ENCODE measurements around the gene KRT28.

Gene KRT28, protein sequence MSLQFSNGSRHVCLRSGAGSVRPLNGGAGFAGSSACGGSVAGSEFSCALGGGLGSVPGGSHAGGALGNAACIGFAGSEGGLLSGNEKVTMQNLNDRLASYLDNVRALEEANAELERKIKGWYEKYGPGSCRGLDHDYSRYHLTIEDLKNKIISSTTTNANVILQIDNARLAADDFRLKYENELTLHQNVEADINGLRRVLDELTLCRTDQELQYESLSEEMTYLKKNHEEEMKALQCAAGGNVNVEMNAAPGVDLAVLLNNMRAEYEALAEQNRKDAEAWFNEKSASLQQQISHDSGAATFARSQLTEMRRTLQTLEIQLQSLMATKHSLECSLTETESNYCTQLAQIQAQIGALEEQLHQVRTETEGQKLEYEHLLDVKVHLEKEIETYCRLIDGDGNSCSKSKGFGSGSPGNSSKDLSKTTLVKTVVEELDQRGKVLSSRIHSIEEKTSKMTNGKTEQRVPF

GRCh38 chr17:40799859-40800258, at the start of gene KRT28:
TSS of gene KRT28 (minus strand) at chr17:40799959. CDS start at chr17:40799893, 66 bp downstream.
- in situ Hi-C loops (cut with HindIII; ENCODE audit: low pct_unique_long_range_greater_than_20kb, low sequenced_read_pairs), result no loop called here
- TF ChIP-seq JUND (IDR thresholded peaks at IDR 0.05; ENCODE audit: low read depth), result no peak
- DNase-seq (ENCODE audit: low read depth in 1 of 2, low spot score in 1 of 2), result no peak

DNA sequence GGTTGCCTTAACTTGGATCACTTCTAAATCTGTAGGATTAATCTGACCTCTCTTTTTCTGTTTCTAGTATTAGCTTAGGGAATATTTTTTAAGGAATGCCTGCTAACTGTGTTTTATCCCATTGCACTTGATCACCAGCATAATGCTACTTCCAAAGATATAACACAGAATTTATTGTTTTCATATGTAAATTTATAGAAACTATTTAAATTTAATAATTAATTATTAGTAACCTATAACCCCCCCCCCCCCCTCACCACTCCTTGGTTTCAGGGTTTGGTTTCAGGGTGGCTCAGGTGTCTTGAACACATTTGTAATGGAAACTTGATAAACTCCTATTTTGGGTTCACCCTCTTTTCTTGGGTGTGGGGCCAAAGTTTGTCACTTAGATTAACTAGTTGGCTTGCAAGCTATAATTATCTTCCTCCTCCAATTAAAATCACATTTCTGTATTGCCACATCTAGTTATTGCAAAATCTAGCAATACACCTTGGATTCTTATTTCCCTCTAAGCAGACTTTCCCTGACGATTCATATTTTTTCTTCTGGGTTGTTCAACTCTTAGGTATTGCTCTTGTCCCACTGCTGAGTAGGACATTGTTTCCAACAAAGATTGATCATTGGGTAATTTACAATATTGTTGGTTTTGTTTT, 49.0 kb upstream of the KRT28 start:
- DNase-seq (ENCODE audit: low read depth in 1 of 2, low spot score in 1 of 2), result no peak
- TF ChIP-seq JUND (IDR thresholded peaks at IDR 0.05; ENCODE audit: low read depth), result no peak
- in situ Hi-C loops (cut with HindIII; ENCODE audit: low pct_unique_long_range_greater_than_20kb, low sequenced_read_pairs), result no loop called here

DNA sequence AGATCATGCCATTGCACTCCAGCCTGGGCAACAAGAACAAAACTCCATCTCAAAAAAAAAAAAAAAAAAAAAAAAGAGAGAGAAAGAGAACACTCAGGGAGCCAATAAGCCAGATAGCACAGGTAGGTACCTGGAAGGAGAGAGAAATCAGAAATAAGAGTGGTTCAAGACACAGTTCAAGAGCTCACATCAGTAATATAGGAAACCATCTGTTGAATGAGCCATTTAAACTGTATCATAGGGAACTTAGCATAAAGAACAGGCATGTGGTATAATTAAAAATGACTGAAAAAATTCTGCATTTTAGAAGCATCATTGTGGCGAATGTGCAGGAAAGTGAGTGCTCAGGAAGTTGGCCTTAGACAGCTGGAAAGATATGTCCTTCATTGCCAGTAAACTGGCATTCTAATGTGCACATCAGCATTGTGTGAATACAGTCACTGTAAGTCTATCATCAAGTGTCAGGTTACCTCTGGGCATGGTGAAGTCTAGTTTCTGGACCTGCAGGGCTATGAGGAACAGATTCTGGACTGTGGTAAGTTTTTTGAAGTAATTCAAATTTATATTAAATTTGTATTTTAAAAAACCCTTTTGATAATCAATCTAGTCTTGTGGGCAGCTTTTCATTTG, 46.9 kb upstream of the KRT28 start:
- in situ Hi-C loops (cut with HindIII; ENCODE audit: low pct_unique_long_range_greater_than_20kb, low sequenced_read_pairs), result no loop called here
- TF ChIP-seq JUND (IDR thresholded peaks at IDR 0.05; ENCODE audit: low read depth), result no peak

GRCh38 chr17:40844671-40845107, 44.9 kb upstream of the KRT28 start:
- TF ChIP-seq JUND (IDR thresholded peaks at IDR 0.05; ENCODE audit: low read depth), result no peak

More for the DNA sequence above, 46.9 kb upstream of the KRT28 start:
- no peak for DNase-seq (ENCODE audit: low read depth in 1 of 2, low spot score in 1 of 2)

GRCh38 chr17:40843242-40843641, 43.5 kb upstream of the KRT28 start:
- in situ Hi-C loops (cut with HindIII; ENCODE audit: low pct_unique_long_range_greater_than_20kb, low sequenced_read_pairs), result no loop called here
- no peak for TF ChIP-seq JUND (IDR thresholded peaks at IDR 0.05; ENCODE audit: low read depth)
- DNase-seq (ENCODE audit: low read depth in 1 of 2, low spot score in 1 of 2), result no peak

More at GRCh38 chr17:40844671-40845107, 44.9 kb upstream of the KRT28 start:
- in situ Hi-C loops (cut with HindIII; ENCODE audit: low pct_unique_long_range_greater_than_20kb, low sequenced_read_pairs), result no loop called here
- DNase-seq (ENCODE audit: low read depth in 1 of 2, low spot score in 1 of 2), result no peak

GRCh38 chr17:40841246-40841645, 41.5 kb upstream of the KRT28 start:
- no peak for DNase-seq (ENCODE audit: low read depth in 1 of 2, low spot score in 1 of 2)
- in situ Hi-C loops (cut with HindIII; ENCODE audit: low pct_unique_long_range_greater_than_20kb, low sequenced_read_pairs), result no loop called here
- TF ChIP-seq JUND (IDR thresholded peaks at IDR 0.05; ENCODE audit: low read depth), result no peak

GRCh38 chr17:40839194-40839593, 39.4 kb upstream of the KRT28 start:
- no peak for DNase-seq (ENCODE audit: low read depth in 1 of 2, low spot score in 1 of 2)
- in situ Hi-C loops (cut with HindIII; ENCODE audit: low pct_unique_long_range_greater_than_20kb, low sequenced_read_pairs), result no loop called here
- TF ChIP-seq JUND (IDR thresholded peaks at IDR 0.05; ENCODE audit: low read depth), result no peak

DNA sequence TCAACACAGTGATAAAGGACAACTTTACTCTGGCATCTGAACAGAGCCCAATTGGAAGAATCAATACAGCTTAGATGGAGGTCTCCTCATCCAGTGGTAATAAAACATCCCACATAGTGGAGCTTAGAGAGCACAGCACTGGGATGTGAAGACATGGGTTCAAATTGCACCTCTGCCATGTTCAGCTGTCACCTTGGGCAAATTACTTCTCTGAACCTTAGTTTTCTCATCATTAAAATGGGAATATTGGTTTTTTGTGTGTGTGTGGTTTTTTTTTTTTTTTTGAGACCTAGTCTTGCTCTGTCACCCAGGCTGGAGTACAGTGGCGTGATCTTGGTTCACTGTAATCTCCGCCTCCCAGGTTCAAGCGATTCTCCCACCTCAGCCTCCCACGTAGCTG, 36.3 kb upstream of the KRT28 start:
- TF ChIP-seq JUND (IDR thresholded peaks at IDR 0.05; ENCODE audit: low read depth), result no peak
- DNase-seq (ENCODE audit: low read depth in 1 of 2, low spot score in 1 of 2), result no peak
- in situ Hi-C loops (cut with HindIII; ENCODE audit: low pct_unique_long_range_greater_than_20kb, low sequenced_read_pairs), result no loop called here

DNA sequence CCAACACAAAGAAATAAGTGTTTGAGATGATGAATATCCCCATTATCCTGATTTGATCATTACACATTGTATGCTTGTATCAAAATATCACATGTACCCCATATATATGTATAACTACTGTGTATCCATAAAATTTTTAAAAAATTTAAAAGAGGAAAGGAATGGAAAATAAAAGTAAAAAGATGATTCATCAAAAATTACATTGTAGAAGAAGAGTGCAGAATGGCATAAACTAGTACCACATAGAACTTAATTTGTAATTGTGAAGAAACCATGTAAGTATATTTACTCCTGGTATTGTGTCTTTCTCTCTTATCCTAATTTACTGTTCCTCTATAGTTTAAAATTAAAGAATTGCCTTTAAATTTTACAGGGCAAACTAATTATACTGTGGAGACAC, 34.1 kb upstream of the KRT28 start:
- TF ChIP-seq JUND (IDR thresholded peaks at IDR 0.05; ENCODE audit: low read depth), result no peak
- no peak for DNase-seq (ENCODE audit: low read depth in 1 of 2, low spot score in 1 of 2)
- in situ Hi-C loops (cut with HindIII; ENCODE audit: low pct_unique_long_range_greater_than_20kb, low sequenced_read_pairs), result no loop called here

DNA sequence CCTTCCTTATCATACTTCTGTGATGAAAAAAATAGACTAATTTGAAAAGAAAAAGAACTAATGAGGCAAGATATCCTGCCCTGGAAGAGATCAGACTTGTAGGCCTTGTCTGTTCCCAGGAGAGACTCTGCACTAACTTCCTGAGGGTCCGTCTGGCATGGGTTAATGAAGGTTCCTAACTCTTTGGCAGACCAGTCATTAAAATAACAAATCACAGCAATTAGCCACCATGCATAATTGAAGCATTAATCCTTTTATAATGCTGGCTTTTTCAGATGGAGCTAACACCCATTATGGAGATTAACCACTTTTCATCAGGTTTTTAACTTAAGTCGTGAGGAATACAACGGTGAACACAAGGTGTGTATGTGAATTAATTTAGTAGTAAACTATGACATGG, 33.1 kb upstream of the KRT28 start:
- no peak for TF ChIP-seq JUND (IDR thresholded peaks at IDR 0.05; ENCODE audit: low read depth)
- no peak for DNase-seq (ENCODE audit: low read depth in 1 of 2, low spot score in 1 of 2)
- in situ Hi-C loops (cut with HindIII; ENCODE audit: low pct_unique_long_range_greater_than_20kb, low sequenced_read_pairs), result no loop called here

DNA sequence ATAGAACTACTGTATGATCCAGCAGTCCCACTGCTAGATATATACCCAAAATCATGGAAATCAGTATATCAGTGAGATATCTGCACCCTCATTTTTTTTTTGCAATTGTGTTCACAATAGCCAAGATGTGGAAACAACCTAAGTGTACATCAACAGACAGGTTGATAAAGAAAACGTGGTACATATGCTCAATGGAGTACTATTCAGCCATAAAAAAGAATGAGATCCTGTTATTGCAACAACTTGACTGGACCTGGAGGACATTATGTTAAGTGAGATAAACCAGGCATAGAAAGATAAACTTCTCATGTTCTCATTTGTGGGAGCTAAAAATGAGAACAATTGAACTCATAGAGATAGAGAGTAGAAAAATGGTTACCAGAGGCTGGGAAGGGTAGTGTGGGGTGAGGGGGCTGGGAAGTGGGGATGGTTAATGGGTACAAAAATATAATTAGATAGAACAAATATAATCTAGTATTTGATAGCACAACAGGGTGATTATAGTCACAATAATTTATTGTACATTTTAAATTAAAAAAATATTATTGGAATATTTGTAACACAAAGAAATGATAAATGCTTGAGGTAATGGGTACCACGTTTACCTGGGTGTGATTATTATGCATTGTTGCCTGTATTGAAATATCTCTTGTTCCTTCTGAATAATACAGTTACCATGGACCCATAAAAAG, 30.5 kb upstream of the KRT28 start:
- no peak for TF ChIP-seq JUND (IDR thresholded peaks at IDR 0.05; ENCODE audit: low read depth)
- DNase-seq (ENCODE audit: low read depth in 1 of 2, low spot score in 1 of 2), result no peak
- in situ Hi-C loops (cut with HindIII; ENCODE audit: low pct_unique_long_range_greater_than_20kb, low sequenced_read_pairs), result no loop called here

DNA sequence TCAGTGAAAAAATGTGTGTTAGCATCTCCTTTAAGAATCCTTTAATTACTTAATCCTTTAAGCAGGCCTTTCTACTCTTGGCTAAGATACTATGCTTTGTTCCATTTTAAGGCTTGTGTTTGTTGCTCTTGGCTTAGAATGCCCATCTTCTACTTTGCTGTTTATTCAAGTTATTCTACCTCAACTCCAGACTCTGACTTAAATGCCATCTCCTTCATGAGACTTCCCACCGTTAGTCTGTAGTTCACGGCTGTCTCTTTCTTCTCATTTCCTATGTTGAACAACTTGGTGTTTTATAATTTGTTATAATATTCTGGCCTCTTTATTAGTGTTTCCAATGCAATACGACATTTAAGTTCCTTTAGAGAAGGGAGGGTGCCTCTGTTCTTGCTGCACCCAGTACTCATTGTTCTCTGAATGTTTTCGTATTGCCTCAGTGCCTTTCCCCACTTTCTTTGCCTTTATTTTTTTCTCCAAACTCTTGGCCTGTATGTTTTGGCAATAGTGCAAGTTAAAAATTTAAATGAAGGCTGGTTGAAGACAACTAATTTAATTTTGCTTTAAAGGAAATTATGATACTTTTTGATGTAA, 28.8 kb upstream of the KRT28 start:
- in situ Hi-C loops (cut with HindIII; ENCODE audit: low pct_unique_long_range_greater_than_20kb, low sequenced_read_pairs), result no loop called here
- no peak for DNase-seq (ENCODE audit: low read depth in 1 of 2, low spot score in 1 of 2)
- TF ChIP-seq JUND (IDR thresholded peaks at IDR 0.05; ENCODE audit: low read depth), result no peak
